H7 (cell line): ENCODE results near the gene IGSF10. TPM values are rescaled to one million over a fixed set of nuclear protein-coding genes. Genes with fewer than 3 reads are reported as not detected.
A peak's percentile ranks its signal among the peaks of the same experiment; 100 is the strongest.

Source experiments
- DNase-seq: peaks from one replicate; pipeline ENCODE4 v3.0.0; 2012
- H3K27me3 ChIP-seq: 2 replicates; pipeline ENCODE4 v1.6.0; 2011; ENCODE audit warnings: mild to moderate bottlenecking, low read length; ENCODE audit not compliant: control insufficient read depth, insufficient read depth
- H3K36me3 ChIP-seq: replicated peaks from 2 replicates; pipeline ENCODE4 v1.5.1; 2011; ENCODE audit warnings: low read length; ENCODE audit not compliant: control insufficient read depth, insufficient read depth
- H3K4me3 ChIP-seq: 2 replicates; pipeline ENCODE4 v1.5.1; 2011; ENCODE audit warnings: low read depth, mild to moderate bottlenecking, control low read depth, low read length, moderate library complexity; ENCODE audit not compliant: insufficient read depth
- total RNA-seq: library from RNA; depleted of rRNA; stranded (reverse); fragments of >200 nt; shearing (Covaris generic); gene quantifications from 2 replicates; pipeline ENCODE4 v1.2.3, GENCODE V29; 2014

Gene IGSF10
- total RNA-seq, 1 experiment from 2014 or later, result 0.21 TPM

DNA sequence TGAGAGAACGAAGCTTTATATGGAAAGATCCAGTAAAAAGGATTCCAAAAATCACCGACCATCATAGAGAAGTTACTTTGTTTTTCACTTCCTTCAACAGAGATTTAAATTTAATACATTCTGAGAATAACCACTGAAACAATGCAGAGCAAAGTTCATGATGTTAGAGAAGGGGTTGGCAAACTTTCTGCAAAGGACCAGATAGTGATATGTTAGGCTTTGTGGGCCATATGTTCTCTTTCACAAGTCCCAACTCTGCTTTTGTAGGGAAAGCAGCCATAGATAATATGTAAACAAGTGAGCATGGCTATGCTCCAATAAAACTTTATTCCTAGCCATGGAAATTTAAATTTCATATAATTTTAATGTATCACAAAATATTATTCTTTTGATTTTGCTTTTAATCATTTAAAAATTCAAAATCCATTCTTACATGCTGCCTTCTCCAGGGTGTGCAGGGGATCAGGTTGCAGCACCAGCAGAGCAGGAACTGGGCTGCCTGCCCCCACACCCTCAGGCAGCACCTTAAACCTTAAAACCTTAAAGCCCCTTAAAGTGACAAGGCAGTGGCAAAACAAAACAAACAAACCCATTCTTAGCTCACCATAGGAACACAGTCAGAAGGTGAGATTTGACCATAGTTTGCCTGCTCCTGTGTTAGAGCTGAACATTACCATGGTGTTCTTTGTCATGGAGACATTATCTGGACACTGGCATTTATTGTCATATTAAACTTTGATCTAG lies 16.9 kb upstream of the IGSF10 start:
- Histone ChIP-seq H3K27me3 (no peaks in the 10 kb centered on the region), H3K36me3 (no peaks in the 10 kb centered on the region), H3K4me3 (no peak overlapping the region)
- no peak for DNase-seq

GRCh38 chr3:151476344-151477018 lies 15.6 kb upstream of the IGSF10 start:
- no peak for DNase-seq
- Histone ChIP-seq H3K4me3 (no peak overlapping the region), H3K36me3 (no peaks in the 10 kb centered on the region), H3K27me3 (no peaks in the 10 kb centered on the region)

- no peak overlapping the region for H3K4me3 ChIP-seq
Observed at GRCh38 chr3:151468284-151468917, 7.5 kb upstream of the IGSF10 start.

DNA sequence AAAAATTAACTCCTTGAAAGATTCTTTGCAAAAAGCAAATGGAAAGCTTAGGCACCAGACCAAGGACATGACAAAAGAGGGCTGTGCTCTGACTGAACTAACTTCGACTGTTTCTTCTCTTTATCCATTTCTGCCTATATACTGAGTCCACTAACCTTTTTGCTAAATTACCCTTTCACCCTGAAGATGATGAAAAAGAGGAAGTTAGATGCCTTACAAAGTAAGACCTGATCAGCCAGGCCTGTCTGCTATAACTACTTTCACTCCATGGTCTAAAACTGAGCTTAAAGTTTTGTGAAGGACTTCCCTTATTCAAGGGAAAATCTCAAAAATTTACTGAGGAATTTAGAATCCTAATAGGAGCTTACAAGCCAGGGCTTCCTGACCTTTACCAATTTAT lies 6.2 kb upstream of the IGSF10 start:
- Histone ChIP-seq H3K36me3 (no peaks in the 10 kb centered on the region), H3K27me3 (peaks cover 3% of the 10 kb centered on the region; the same call in 1 of the 2 replicates), H3K4me3 (no peak overlapping the region)
- DNase-seq, result no peak

More at GRCh38 chr3:151468284-151468917, 7.5 kb upstream of the IGSF10 start:
- DNase-seq, result peak; percentile 68
- no peaks in the 10 kb centered on the region for H3K36me3 ChIP-seq
- no peaks in the 10 kb centered on the region for H3K27me3 ChIP-seq

GRCh38 chr3:151462991-151463390 lies 2.1 kb upstream of the IGSF10 start:
- no peak overlapping the region for H3K4me3 ChIP-seq
- no peaks in the 10 kb centered on the region for H3K36me3 ChIP-seq
- DNase-seq, result no peak

DNA sequence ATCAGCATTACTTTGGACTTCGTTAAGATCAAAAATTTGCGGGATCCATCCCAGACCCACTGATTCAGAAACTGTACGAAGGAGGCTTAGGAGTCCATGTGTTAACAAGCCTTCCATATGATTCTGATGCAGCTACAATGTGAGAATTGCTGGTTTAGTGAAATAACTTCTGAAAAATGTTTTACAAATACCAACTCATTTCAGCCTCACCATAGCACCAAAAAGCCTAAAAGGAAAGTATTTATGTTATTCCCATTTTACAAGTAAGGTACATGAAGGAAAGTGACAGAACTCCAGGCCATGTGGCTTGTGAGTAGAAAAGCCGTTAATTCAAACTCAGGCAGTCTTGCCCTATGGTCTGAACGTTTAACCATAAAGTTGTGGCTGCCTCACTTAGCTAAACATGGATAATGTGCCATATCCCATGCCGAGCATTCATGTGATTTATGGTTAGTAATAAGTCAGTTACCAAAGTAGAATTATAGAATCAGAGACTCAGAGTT lies 1.5 kb upstream of the IGSF10 start:
- Histone ChIP-seq H3K4me3 (no peak overlapping the region), H3K27me3 (peaks cover 10% of the 10 kb centered on the region; the same call in 1 of the 2 replicates), H3K36me3 (no peaks in the 10 kb centered on the region)
- no peak for DNase-seq

More at GRCh38 chr3:151462991-151463390, 2.1 kb upstream of the IGSF10 start:
- H3K27me3 ChIP-seq, result peaks cover 10% of the 10 kb centered on the region; the same call in 1 of the 2 replicates

DNA sequence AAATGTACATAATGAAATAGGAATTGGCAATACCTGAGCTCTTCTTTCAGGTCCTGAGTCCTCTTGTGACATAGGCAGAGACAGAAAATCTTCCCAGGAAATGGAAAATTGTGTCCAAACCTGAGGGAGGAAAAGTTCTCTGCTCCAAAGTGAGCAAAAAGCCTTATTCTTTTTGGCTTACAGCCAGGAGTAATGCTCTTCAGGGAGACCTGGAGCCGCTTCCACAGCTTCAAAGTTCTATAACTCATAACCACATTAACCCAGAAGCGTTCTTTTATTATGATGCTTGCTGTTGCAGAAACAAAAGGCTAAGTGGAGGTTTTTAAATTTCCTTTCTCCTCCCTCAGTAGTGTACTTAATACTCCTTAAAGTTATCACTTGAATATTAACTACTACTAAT lies 633 bp downstream of the IGSF10 start:
- peaks cover 10% of the 10 kb centered on the region; the same call in 1 of the 2 replicates for H3K27me3 ChIP-seq
- peak; percentile 15 for DNase-seq
- H3K36me3 ChIP-seq, result no peaks in the 10 kb centered on the region
- H3K4me3 ChIP-seq, result peak overlapping the region; percentile 42; the same call in 1 of the 2 replicates

DNA sequence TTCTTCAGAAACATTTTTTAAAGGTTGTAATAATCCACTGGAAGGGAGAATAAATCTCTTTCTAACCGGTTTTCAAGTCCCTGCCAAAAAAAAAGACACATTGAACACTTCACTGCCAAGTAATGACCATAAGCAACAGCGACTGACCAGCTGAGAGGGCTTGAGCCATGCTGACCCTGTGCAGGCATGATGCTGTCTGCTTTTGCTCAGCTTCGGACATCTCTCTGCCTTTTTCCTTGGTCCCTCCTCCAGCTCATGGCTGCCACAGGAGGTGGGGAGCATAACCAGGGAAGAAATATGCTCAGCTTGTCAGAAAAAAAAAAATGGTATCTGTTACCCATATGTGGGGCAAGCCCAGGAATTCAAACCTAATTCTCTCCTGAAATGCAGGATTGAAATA lies 1.5 kb downstream of the IGSF10 start:
- Histone ChIP-seq H3K36me3 (no peaks in the 10 kb centered on the region), H3K27me3 (peaks cover 10% of the 10 kb centered on the region; the same call in 1 of the 2 replicates), H3K4me3 (no peak overlapping the region)
- no peak for DNase-seq

DNA sequence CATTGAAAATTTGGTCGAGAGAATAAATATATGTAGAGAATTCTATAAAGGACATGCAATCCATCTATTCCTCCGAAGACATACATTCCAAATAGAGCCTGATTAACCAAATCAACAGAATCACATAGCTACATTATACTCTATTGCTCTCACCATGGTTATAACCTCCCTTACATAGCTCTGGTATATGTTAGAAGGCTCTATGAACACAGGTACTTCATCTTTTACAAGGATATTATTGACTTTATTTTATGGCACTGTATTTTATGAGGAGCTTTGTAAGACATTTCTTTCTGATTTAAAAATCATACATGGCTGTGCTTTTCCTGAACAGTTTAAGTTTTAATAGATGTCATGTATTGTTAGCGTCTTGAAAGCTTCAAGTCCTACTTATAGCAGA lies 4.8 kb downstream of the IGSF10 start:
- no peaks in the 10 kb centered on the region for H3K36me3 ChIP-seq

DNA sequence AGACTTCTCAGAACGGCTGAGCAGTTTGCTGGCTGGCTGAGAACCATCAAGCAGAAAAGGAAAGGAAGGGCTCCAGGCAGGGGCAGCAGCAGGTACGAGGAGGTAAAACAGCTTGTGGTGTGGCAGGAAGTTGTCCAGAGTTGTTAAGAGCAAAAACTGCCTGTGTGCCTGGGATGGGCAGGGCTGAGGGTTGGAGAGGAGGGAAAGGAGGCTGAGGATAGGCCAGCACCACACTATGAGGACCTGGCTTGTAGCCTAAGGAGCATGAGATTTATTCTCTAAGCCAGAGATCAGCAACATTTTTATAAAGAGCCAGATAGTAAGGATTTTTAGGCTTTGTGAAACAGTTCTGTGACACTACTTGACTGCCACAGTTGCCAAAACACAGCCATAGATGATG lies 8.0 kb downstream of the IGSF10 start:
- no peak for DNase-seq
- Histone ChIP-seq H3K27me3 (no peaks in the 10 kb centered on the region), H3K4me3 (no peak overlapping the region), H3K36me3 (no peaks in the 10 kb centered on the region)

More for the DNA sequence above, 4.8 kb downstream of the IGSF10 start:
- H3K4me3 ChIP-seq, result no peak overlapping the region
- no peak for DNase-seq
- H3K27me3 ChIP-seq, result peaks cover 4% of the 10 kb centered on the region; the same call in 1 of the 2 replicates

DNA sequence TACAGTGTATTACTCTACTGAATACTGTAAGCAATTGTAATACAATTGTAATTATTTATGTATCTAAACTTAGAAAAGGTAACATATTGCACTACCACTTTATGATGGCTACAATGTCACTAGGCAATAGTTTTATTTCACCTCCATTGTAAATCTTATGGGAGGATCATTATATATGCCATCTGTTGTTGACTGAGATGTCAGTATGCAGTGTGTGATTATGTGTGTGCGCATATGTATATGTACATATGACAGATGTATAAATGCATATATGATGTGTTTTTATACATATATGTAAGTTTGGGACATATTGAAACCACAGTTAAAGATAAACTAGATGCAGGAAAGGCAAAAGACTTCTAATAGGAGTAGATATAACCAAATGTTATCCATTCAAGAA lies 8.5 kb downstream of the IGSF10 start:
- H3K36me3 ChIP-seq, result no peaks in the 10 kb centered on the region
- DNase-seq, result no peak
- no peak overlapping the region for H3K4me3 ChIP-seq
- no peaks in the 10 kb centered on the region for H3K27me3 ChIP-seq

- H3K4me3 ChIP-seq, result no peak overlapping the region
- H3K36me3 ChIP-seq, result no peaks in the 10 kb centered on the region
- DNase-seq, result no peak
- H3K27me3 ChIP-seq, result no peaks in the 10 kb centered on the region
Observed at GRCh38 chr3:151446002-151446340, 14.9 kb downstream of the IGSF10 start.

DNA sequence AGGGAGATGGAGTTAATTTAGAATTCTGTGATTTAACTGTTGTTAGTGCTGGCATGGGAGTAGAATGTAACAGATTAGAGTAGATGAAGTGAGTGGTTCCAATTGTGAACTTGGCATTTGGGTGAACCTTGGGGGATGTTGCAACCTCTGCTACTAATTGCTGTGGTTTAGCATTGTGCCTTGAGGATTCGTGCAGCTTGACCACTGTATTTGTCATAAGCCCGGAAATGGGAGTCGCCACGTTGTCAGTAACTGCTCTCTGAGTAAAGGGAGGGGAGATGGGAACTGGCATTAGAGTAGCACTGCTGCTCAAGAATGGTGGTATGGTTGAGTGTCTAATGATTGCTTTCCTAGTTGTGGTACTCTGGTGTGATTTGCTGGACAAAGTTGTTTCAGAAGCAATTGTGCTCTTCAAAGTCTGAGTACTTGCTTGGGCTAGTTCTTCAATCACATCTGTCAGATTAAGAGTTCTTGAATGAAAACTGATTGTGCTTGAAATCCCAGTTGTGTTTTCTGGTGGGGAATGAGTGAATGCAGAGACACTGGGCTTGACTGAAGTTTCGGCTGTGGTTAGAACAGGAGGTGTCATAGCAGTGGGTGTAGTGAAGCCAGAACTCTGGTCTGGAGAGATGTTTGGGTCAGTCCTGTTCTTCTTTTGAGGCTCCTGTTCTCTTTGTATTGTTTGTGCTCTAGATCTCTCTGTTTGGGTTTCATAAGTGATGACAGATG lies 15.4 kb downstream of the IGSF10 start:
- DNase-seq, result no peak
- no peak overlapping the region for H3K4me3 ChIP-seq
- H3K27me3 ChIP-seq, result no peaks in the 10 kb centered on the region
- H3K36me3 ChIP-seq, result no peaks in the 10 kb centered on the region

DNA sequence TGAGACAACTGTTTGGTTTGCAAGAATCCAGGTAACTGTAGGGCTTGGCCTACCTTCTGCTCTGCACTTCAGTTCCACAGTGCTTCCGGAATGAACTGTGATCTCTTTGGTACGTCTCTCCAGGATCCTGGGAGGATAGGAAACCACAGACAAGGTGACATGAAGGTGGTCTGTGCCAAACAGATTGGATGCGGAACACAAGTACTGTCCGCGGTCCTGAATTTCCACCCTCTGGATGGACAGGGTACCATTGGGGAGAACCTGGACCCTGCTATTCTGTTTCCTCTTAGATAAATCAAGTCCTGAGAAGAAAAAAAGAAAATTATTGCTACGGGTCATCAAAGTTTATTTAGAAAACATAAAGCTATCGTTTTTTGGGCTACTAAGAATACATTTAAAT lies 17.3 kb downstream of the IGSF10 start:
- H3K27me3 ChIP-seq, result no peaks in the 10 kb centered on the region
- no peak overlapping the region for H3K4me3 ChIP-seq
- no peak for DNase-seq
- H3K36me3 ChIP-seq, result no peaks in the 10 kb centered on the region
